Right lobe of liver (tissue), 4 donors: ENCODE measurements around the gene UTP4.

Experiments used
- CTCF ChIP-seq, 4 donors: fragments of 200-600 bp in 3 of 4; fragments of 450-650 bp in 1 of 4; IDR thresholded peaks; one replicate each; pipeline versions ENCODE4 v1.5.1 to v1.8.0; 2016 to 2022; ENCODE audit warnings: antibody characterized with exemption in 4 of 4, mild to moderate bottlenecking in 2 of 4
- POLR2A ChIP-seq: fragments of 450-650 bp; IDR thresholded peaks from one replicate; pipeline ENCODE4 v1.6.1; 2017; ENCODE audit warnings: antibody characterized with exemption, mild to moderate bottlenecking
- donor health status: DM: no; HTN: no; CAD: no.
- donor health status: DM: no; HTN: no; CAD: no.
- donor health status: DM: no; HTN: yes; CAD: no.

DNA sequence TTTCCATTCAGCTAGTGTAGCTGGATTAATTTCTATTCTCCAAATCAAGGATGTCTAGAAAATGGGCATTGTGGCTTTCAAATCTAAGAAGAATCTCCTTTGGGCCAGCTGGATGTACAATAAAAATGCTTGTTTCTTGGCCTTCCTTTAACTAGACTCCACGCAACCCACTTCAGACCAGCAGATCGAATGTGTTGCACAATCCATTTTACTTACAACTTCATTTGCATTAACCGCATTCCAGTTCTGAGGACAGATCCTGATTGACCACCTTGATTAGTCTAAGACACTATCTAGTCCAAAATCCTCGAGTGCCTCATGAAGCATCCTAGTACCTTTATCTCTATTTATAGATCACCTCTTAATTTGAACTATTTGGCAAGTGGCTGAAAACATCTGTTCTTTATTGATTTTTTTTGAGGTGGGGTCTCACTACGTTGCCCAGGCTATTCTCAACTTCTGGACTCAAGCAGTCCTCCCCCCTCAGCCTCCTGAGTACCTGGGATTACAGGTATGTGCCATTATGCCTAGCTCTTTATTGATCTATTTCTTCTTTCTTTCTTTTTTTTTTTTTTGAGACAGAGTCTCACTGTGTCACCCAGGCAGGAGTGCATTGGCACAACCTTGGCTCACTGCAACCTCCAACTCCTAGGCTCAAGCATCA is 47.3 kb upstream of the UTP4 start:
- TF ChIP-seq CTCF (IDR thresholded peaks at IDR 0.05) (no peak), POLR2A (no peak)
